HepG2 (cell line): ENCODE data around the gene LCE5A. TPM values are rescaled to one million over a fixed set of nuclear protein-coding genes. Genes with fewer than 3 reads are reported as not detected.

Source experiments
- ATAC-seq: fragments of 200-7000 bp; cut with Tn5 transposase; 3 replicates; pipeline ENCODE4 v1.9.1; 2020; ENCODE audit warnings: mild to moderate bottlenecking, moderate library complexity
- BruUV-seq: library from RNA; stranded (reverse); fragments of 400-500 nt; replicated peaks from 2 replicates; lab custom pipeline; 2021; lab: Mats Ljungman, UMichigan
- CTCF ChIA-PET: fragments of 300-600 bp; formaldehyde crosslinking; extraction: SDS; loops from one replicate; lab custom pipeline; 2021; ENCODE audit warnings: low total read pairs, inconsistent platforms, low intra/inter-chr PET ratio; lab: Yijun Ruan, JAX
- POLR2A ChIA-PET: fragments of 350-600 bp; sonication (Branson Sonifier 250); formaldehyde crosslinking; loops from one replicate; lab custom pipeline; 2020; ENCODE audit warnings: antibody characterized with exemption, inconsistent platforms; lab: Yijun Ruan, JAX
- DNase-seq: peaks from one replicate; pipeline ENCODE4 v3.0.0-alpha.2; 2015; ENCODE audit warnings: low spot score
- FAIRE-seq: peaks from 3 replicates; lab custom pipeline; 2011; peaks lifted over from hg19 to GRCh38; lab: Jason Lieb, UNC
- H2AFZ ChIP-seq: one replicate; pipeline ENCODE4 v1.6.1; 2011; ENCODE audit warnings: low read length, inconsistent platforms
- H3K27ac ChIP-seq: fragments of 300-600 bp; 3 replicates; pipeline ENCODE4 v1.8.0; 2011; ENCODE audit warnings: mixed run types, mild to moderate bottlenecking, mixed read lengths, low read length, inconsistent platforms; ENCODE audit not compliant: insufficient read depth; ENCODE audit errors: extremely low read length
- H3K27me3 ChIP-seq, 2 experiments: fragments of 200-600 bp in 1 of 2; 2 replicates in 1 of 2; 3 replicates in 1 of 2; pipeline versions ENCODE4 v1.6.0 to v1.8.0; 2011; ENCODE audit warnings: low read length in 2 of 2, mild to moderate bottlenecking in 2 of 2, moderate library complexity in 2 of 2, inconsistent platforms in 1 of 2; ENCODE audit not compliant: insufficient read depth in 2 of 2, control insufficient read depth in 1 of 2
- H3K36me3 ChIP-seq, 2 experiments: fragments of 200-600 bp in 1 of 2; replicated peaks in 1 of 2; 2 replicates in 1 of 2; 3 replicates in 1 of 2; pipeline versions ENCODE4 v1.5.1 to v1.8.0; 2011; ENCODE audit warnings: low read length in 2 of 2, inconsistent platforms in 1 of 2; ENCODE audit not compliant: insufficient read depth in 2 of 2, control insufficient read depth in 1 of 2
- H3K4me1 ChIP-seq: 2 replicates; pipeline ENCODE4 v1.5.1; 2012; ENCODE audit warnings: low read length, inconsistent platforms; ENCODE audit not compliant: insufficient read depth
- H3K4me2 ChIP-seq: 2 replicates; pipeline ENCODE4 v1.6.0; 2011; ENCODE audit warnings: low read depth, low read length, inconsistent platforms
- H3K4me3 ChIP-seq, 3 experiments: fragments of 200-600 bp in 1 of 3; sonication (generic), shearing (Covaris generic) in 1 of 3; replicated peaks in 1 of 3; 2 replicates each; pipeline ENCODE4 v1.5.1; 2011 to 2016; ENCODE audit warnings: low read length in 3 of 3, inconsistent platforms in 2 of 3, low read depth in 2 of 3, mild to moderate bottlenecking in 2 of 3, control low read depth in 1 of 3, mixed read lengths in 1 of 3; ENCODE audit not compliant: insufficient read depth in 1 of 3
- H3K79me2 ChIP-seq: one replicate; pipeline ENCODE4 v1.6.1; 2011; ENCODE audit warnings: low read length, inconsistent platforms; ENCODE audit not compliant: insufficient read depth
- H3K9ac ChIP-seq: 2 replicates; pipeline ENCODE4 v1.6.0; 2011; ENCODE audit warnings: mild to moderate bottlenecking, low read depth, low read length, inconsistent platforms; ENCODE audit not compliant: insufficient read depth
- H3K9me3 ChIP-seq: 2 replicates; pipeline ENCODE4 v1.5.1; 2012; ENCODE audit warnings: mild to moderate bottlenecking, low read length
- H4K20me1 ChIP-seq: 2 replicates; pipeline ENCODE4 v1.6.0; 2011; ENCODE audit warnings: inconsistent platforms, mild to moderate bottlenecking, low read length, moderate library complexity; ENCODE audit not compliant: insufficient read depth
- AGO2 ChIP-seq: fragments of 200-400 bp; formaldehyde crosslinking; optimal IDR thresholded peaks from 2 replicates; pipeline ENCODE3; 2017; ENCODE audit warnings: mild to moderate bottlenecking, low read depth, low read length, moderate library complexity
- BRCA1 ChIP-seq: sonication (generic); formaldehyde crosslinking; IDR thresholded peaks from 2 replicates; pipeline ENCODE4 v1.4.0; 2020; ENCODE audit warnings: missing genetic modification reagents
- CBX2 ChIP-seq, 2 experiments: fragments of 200-600 bp in 1 of 2; sonication (generic); formaldehyde crosslinking in 1 of 2; IDR thresholded peaks; 2 replicates each; pipeline versions ENCODE4 v1.7.0 to v1.8.1; 2018 to 2022; ENCODE audit warnings: low read depth in 2 of 2, low read length in 1 of 2, mild to moderate bottlenecking in 1 of 2, missing genetic modification reagents in 1 of 2
- FOXO1 ChIP-seq: sonication (generic); formaldehyde crosslinking; IDR thresholded peaks from 2 replicates; pipeline ENCODE4 v1.4.0; 2020; ENCODE audit warnings: missing genetic modification reagents
- GPN1 ChIP-seq: sonication (generic); formaldehyde crosslinking; IDR thresholded peaks from 2 replicates; pipeline ENCODE4 v1.5.1; 2020; ENCODE audit warnings: missing genetic modification reagents, borderline replicate concordance
- HOXD1 ChIP-seq: sonication (generic); formaldehyde crosslinking; IDR thresholded peaks from 2 replicates; pipeline ENCODE4 v1.5.0; 2020; ENCODE audit warnings: missing genetic modification reagents
- MBD4 ChIP-seq: IDR thresholded peaks from 2 replicates; pipeline ENCODE4 v1.6.1; 2012; ENCODE audit warnings: low read length, inconsistent platforms, borderline replicate concordance
- PHF5A ChIP-seq: IDR thresholded peaks from one replicate; pipeline ENCODE4 v1.6.1; 2018; ENCODE audit warnings: low read depth, missing genetic modification reagents; ENCODE audit not compliant: unreplicated experiment
- SALL2 ChIP-seq: sonication (generic); formaldehyde crosslinking; IDR thresholded peaks from 2 replicates; pipeline ENCODE4 v1.8.1; 2023; ENCODE audit warnings: mild to moderate bottlenecking, missing genetic modification reagents, inconsistent platforms
- SP140L ChIP-seq: sonication (generic); formaldehyde crosslinking; IDR thresholded peaks from 2 replicates; pipeline ENCODE4 v1.4.0; 2020; ENCODE audit warnings: missing genetic modification reagents, borderline replicate concordance
- TAF15 ChIP-seq: fragments of 200-400 bp; formaldehyde crosslinking; IDR thresholded peaks from one replicate; pipeline ENCODE4 v1.6.1; 2018; ENCODE audit warnings: mild to moderate bottlenecking, low read depth, low read length; ENCODE audit not compliant: poor library complexity, severe bottlenecking
- ZNF101 ChIP-seq: sonication (generic); formaldehyde crosslinking; IDR thresholded peaks from 2 replicates; pipeline ENCODE4 v1.4.0; 2020; ENCODE audit warnings: mild to moderate bottlenecking, low read depth, missing genetic modification reagents, borderline replicate concordance
- ZNF326 ChIP-seq: sonication (generic); formaldehyde crosslinking; IDR thresholded peaks from 2 replicates; pipeline ENCODE4 v1.4.0; 2020; ENCODE audit warnings: missing genetic modification reagents, borderline replicate concordance
- ZNF33A ChIP-seq: sonication (generic); formaldehyde crosslinking; IDR thresholded peaks from 2 replicates; pipeline ENCODE4 v1.5.1; 2020; ENCODE audit warnings: missing genetic modification reagents, mild to moderate bottlenecking, moderate library complexity, borderline replicate concordance
- ZNF772 ChIP-seq: sonication (generic); formaldehyde crosslinking; IDR thresholded peaks from 2 replicates; pipeline ENCODE4 v1.5.0; 2020; ENCODE audit warnings: mild to moderate bottlenecking, missing genetic modification reagents
- WGBS: methylation state at CpG from one replicate; pipeline ENCODE4 v1.1.6; 2017; ENCODE audit warnings: low lambda C conversion rate; 5-methylcytosine and 5-hydroxymethylcytosine counted together
- in situ Hi-C: cut with HindIII; loops from 2 replicates; pipeline ENCODE4 v1.10.0; 2017; ENCODE audit warnings: low pct_unique_long_range_greater_than_20kb; ENCODE audit not compliant: extremely low pct_ligation_motif_present
- intact Hi-C: fragments of 100-400 bp; cut with micrococcal nuclease; formaldehyde crosslinking; loops from one replicate; pipeline ENCODE4 v1.10.0; 2022; ENCODE audit not compliant: unreplicated experiment
- polyA plus RNA-seq, 8 experiments: library from polyadenylated mRNA; depleted of rRNA in 3 of 8; stranded (reverse) in 7 of 8; unstranded in 1 of 8; fragments of >200 nt; fragmentation: Illumina TruSeq in 4 of 8; extraction: Trizol in 4 of 8; gene quantifications; 2 replicates each; pipeline versions ENCODE4 v1.2.1 to v1.2.3, GENCODE V29; 2011 to 2016; ENCODE audit warnings: low read depth in 4 of 8, missing spikeins in 1 of 8, mixed read lengths in 1 of 8; ENCODE audit not compliant: insufficient read depth in 1 of 8
- total RNA-seq, 5 experiments: library from RNA; depleted of rRNA; stranded (reverse); fragments of >200 nt; fragmentation: Illumina TruSeq; extraction: Trizol; gene quantifications; 2 replicates each; pipeline ENCODE4 v1.2.3, GENCODE V29; 2016; ENCODE audit warnings: low read depth in 1 of 5
- TF ChIP-seq, protein P1 (sequence below): sonication (generic); formaldehyde crosslinking; IDR thresholded peaks from 2 replicates; pipeline ENCODE4 v1.8.1; 2023; ENCODE audit warnings: mild to moderate bottlenecking, missing genetic modification reagents, borderline replicate concordance
- TF ChIP-seq, protein P2 (sequence below): sonication (generic); formaldehyde crosslinking; conservative IDR thresholded peaks from 2 replicates; pipeline ENCODE4 v1.4.0; 2020; ENCODE audit warnings: missing genetic modification reagents
- TF ChIP-seq, protein P3 (sequence below): sonication (generic); formaldehyde crosslinking; IDR thresholded peaks from 2 replicates; pipeline ENCODE4 v1.4.0; 2020; ENCODE audit warnings: missing genetic modification reagents
- TF ChIP-seq, protein P4 (sequence below): IDR thresholded peaks from 2 replicates; pipeline ENCODE4 v1.6.1; 2016; ENCODE audit warnings: low read depth, borderline replicate concordance

Gene LCE5A
- total and polyA plus RNA-seq, 2 of the 13 experiments (the other 11 are each of a cell fraction or from before 2014, with no cell fraction given) = not detected

DNA sequence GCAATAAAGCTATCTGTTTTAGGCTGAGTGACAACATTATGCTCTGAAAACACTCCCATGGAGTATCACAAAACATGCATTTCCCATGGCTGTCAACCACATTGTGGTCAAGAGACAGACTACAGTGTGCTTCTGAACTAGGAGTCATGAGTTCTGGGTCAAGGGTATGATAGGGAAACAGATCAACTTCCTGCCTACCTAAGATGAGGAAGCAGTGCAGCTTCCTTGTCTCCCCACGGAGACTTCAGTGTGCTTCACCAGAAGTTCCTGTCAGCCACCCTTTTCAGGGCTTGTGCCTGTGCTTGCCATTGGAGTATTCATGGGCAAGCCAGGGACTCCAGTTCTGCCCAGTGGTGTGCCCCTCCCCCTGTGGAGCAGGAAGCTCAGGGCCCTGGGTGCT, 36.1 kb downstream of the LCE5A start:
- in situ Hi-C loops = no loop called here
- Histone ChIP-seq H3K27me3 (no peaks in the 10 kb centered on the region), H3K4me2 (no peak overlapping the region), H3K79me2 (no peaks in the 10 kb centered on the region), H3K4me1 (no peaks in the 10 kb centered on the region), H3K4me3 (no peak overlapping the region), H2AFZ (no peak overlapping the region), H3K9ac (no peak overlapping the region), H4K20me1 (no peaks in the 10 kb centered on the region), H3K9me3 (no peaks in the 10 kb centered on the region), H3K27ac (no peak overlapping the region), H3K36me3 (no peaks in the 10 kb centered on the region)
- POLR2A ChIA-PET = no interaction called here
- 0% methylated on average over 1 of the region's 1 CpG for WGBS
- no TSS peak for BruUV-seq
- DNase-seq (no peak), ATAC-seq (no peak), FAIRE-seq (no peak)
- TF ChIP-seq ZNF772 (CRISPR knock-in tag) (no peak), HOXD1 (CRISPR knock-in tag) (no peak), ZNF33A (CRISPR knock-in tag) (no peak), ZNF101 (no peak), CBX2 (IDR thresholded peaks at IDR 0.05; ENCODE audit: low read depth, low read length) (no peak), CBX2 (CRISPR knock-in tag; IDR thresholded peaks at IDR 0.05; ENCODE audit: low read depth) (no peak), MBD4 (no peak), AGO2 (no peak), TAF15 (no peak), GPN1 (CRISPR knock-in tag) (no peak), SP140L (CRISPR knock-in tag) (no peak), FOXO1 (CRISPR knock-in tag) (no peak), ZNF326 (no peak), PHF5A (CRISPR knock-in tag) (no peak), BRCA1 (no peak), SALL2 (CRISPR knock-in tag) (no peak)
- TF ChIP-seq, protein P1, sequence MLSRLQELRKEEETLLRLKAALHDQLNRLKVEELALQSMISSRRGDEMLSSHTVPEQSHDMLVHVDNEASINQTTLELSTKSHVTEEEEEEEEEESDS (CRISPR knock-in tag) = no peak
- TF ChIP-seq, protein P2, sequence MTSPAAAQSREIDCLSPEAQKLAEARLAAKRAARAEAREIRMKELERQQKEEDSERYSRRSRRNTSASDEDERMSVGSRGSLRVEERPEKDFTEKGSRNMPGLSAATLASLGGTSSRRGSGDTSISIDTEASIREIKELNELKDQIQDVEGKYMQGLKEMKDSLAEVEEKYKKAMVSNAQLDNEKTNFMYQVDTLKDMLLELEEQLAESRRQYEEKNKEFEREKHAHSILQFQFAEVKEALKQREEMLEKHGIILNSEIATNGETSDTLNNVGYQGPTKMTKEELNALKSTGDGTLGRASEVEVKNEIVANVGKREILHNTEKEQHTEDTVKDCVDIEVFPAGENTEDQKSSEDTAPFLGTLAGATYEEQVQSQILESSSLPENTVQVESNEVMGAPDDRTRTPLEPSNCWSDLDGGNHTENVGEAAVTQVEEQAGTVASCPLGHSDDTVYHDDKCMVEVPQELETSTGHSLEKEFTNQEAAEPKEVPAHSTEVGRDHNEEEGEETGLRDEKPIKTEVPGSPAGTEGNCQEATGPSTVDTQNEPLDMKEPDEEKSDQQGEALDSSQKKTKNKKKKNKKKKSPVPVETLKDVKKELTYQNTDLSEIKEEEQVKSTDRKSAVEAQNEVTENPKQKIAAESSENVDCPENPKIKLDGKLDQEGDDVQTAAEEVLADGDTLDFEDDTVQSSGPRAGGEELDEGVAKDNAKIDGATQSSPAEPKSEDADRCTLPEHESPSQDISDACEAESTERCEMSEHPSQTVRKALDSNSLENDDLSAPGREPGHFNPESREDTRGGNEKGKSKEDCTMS (CRISPR knock-in tag) = no peak
- TF ChIP-seq, protein P3, sequence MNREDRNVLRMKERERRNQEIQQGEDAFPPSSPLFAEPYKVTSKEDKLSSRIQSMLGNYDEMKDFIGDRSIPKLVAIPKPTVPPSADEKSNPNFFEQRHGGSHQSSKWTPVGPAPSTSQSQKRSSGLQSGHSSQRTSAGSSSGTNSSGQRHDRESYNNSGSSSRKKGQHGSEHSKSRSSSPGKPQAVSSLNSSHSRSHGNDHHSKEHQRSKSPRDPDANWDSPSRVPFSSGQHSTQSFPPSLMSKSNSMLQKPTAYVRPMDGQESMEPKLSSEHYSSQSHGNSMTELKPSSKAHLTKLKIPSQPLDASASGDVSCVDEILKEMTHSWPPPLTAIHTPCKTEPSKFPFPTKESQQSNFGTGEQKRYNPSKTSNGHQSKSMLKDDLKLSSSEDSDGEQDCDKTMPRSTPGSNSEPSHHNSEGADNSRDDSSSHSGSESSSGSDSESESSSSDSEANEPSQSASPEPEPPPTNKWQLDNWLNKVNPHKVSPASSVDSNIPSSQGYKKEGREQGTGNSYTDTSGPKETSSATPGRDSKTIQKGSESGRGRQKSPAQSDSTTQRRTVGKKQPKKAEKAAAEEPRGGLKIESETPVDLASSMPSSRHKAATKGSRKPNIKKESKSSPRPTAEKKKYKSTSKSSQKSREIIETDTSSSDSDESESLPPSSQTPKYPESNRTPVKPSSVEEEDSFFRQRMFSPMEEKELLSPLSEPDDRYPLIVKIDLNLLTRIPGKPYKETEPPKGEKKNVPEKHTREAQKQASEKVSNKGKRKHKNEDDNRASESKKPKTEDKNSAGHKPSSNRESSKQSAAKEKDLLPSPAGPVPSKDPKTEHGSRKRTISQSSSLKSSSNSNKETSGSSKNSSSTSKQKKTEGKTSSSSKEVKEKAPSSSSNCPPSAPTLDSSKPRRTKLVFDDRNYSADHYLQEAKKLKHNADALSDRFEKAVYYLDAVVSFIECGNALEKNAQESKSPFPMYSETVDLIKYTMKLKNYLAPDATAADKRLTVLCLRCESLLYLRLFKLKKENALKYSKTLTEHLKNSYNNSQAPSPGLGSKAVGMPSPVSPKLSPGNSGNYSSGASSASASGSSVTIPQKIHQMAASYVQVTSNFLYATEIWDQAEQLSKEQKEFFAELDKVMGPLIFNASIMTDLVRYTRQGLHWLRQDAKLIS (CRISPR knock-in tag) = no peak
- TF ChIP-seq, protein P4, sequence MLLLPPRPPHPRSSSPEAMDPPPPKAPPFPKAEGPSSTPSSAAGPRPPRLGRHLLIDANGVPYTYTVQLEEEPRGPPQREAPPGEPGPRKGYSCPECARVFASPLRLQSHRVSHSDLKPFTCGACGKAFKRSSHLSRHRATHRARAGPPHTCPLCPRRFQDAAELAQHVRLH (CRISPR knock-in tag) = no peak
- CTCF ChIA-PET = no interaction called here
- intact Hi-C loops = no loop called here
